Measurements from ENCODE around the gene CYBA. TPM values are rescaled to one million over a fixed set of nuclear protein-coding genes. Genes with fewer than 3 reads are reported as not detected.

CYBA gene
- total RNA-seq, 4 donors from 2014 or later = 17.4 to 72.0 (median 38.3) TPM

GRCh38 chr16:88662843-88663606, 12.2 kb upstream of the CYBA start, which contains the start of gene MVD:
MVD (minus strand) TSS chr16:88663091; CDS start chr16:88663080, 11 bp downstream.
- TF ChIP-seq POLR2A (IDR thresholded peaks at IDR 0.05) (peak; percentile 80 to 83), CTCF (IDR thresholded peaks at IDR 0.05) (peak in 1 of 4 experiments; percentile 11)
- DNase-seq = peak; percentile 95 to 96
- H3K4me3 ChIP-seq = peak within 1 kb of the TSS; percentile 75 to 97
- H3K4me1 ChIP-seq = peaks cover 0 to 4% of the 10 kb centered on the region in 2 donors
- no peaks in the 10 kb centered on the region for H3K27me3 ChIP-seq
- H3K27ac ChIP-seq = peak within 1 kb of the TSS; percentile 74 to 77
- no peaks in the 10 kb centered on the region for H3K36me3 ChIP-seq
- intact Hi-C loops (cut with DNase I; ENCODE audit: low total_unique reads) = no loop called here
- no peaks in the 10 kb centered on the region for H3K9me3 ChIP-seq

- Histone ChIP-seq H3K9me3 (no peaks in the 10 kb centered on the region), H3K27ac (peak overlapping the region; percentile 74 to 76), H3K36me3 (no peaks in the 10 kb centered on the region), H3K27me3 (no peaks in the 10 kb centered on the region), H3K4me1 (peaks cover 0 to 4% of the 10 kb centered on the region in 2 donors), H3K4me3 (peak overlapping the region; percentile 75 to 97)
- intact Hi-C loops (cut with DNase I; ENCODE audit: low total_unique reads) = no loop called here
- DNase-seq = no peak
- TF ChIP-seq POLR2A (IDR thresholded peaks at IDR 0.05) = no peak
- no peak for TF ChIP-seq CTCF (IDR thresholded peaks at IDR 0.05)
Observed at GRCh38 chr16:88662222-88662842, 11.5 kb upstream of the CYBA start.

GRCh38 chr16:88661468-88661867, 10.6 kb upstream of the CYBA start:
- Histone ChIP-seq H3K36me3 (no peaks in the 10 kb centered on the region), H3K4me3 (no peak overlapping the region), H3K4me1 (peaks cover 0 to 4% of the 10 kb centered on the region in 2 donors), H3K27ac (no peak overlapping the region), H3K9me3 (no peaks in the 10 kb centered on the region), H3K27me3 (no peaks in the 10 kb centered on the region)
- DNase-seq = no peak
- intact Hi-C loops (cut with DNase I; ENCODE audit: low total_unique reads) = no loop called here
- no peak for TF ChIP-seq POLR2A (IDR thresholded peaks at IDR 0.05)
- no peak for TF ChIP-seq CTCF (IDR thresholded peaks at IDR 0.05)

- Histone ChIP-seq H3K27ac (no peak overlapping the region), H3K9me3 (no peaks in the 10 kb centered on the region), H3K36me3 (no peaks in the 10 kb centered on the region), H3K4me1 (peaks cover 0 to 4% of the 10 kb centered on the region in 2 donors), H3K4me3 (no peak overlapping the region), H3K27me3 (no peaks in the 10 kb centered on the region)
- DNase-seq = no peak
- intact Hi-C loops (cut with DNase I; ENCODE audit: low total_unique reads) = no loop called here
- TF ChIP-seq POLR2A (IDR thresholded peaks at IDR 0.05) = no peak
- TF ChIP-seq CTCF (IDR thresholded peaks at IDR 0.05) = no peak
Observed at GRCh38 chr16:88659160-88659559, 8.3 kb upstream of the CYBA start.

- no peak for TF ChIP-seq CTCF (IDR thresholded peaks at IDR 0.05)
- TF ChIP-seq POLR2A (IDR thresholded peaks at IDR 0.05) = no peak
- intact Hi-C loops (cut with DNase I; ENCODE audit: low total_unique reads) = no loop called here
Observed at GRCh38 chr16:88658714-88659113, 7.9 kb upstream of the CYBA start.

More at GRCh38 chr16:88658714-88659113, 7.9 kb upstream of the CYBA start:
- no peak for DNase-seq
- Histone ChIP-seq H3K36me3 (no peaks in the 10 kb centered on the region), H3K4me3 (no peak overlapping the region), H3K27me3 (no peaks in the 10 kb centered on the region), H3K4me1 (peaks cover 0 to 4% of the 10 kb centered on the region in 2 donors), H3K9me3 (no peaks in the 10 kb centered on the region), H3K27ac (no peak overlapping the region)

Data from uterus (tissue), 4 donors.